ENCODE measurements around the gene FLNB.
A peak's percentile ranks its signal among the peaks of the same experiment; 100 is the strongest.

The FLNB gene

DNA sequence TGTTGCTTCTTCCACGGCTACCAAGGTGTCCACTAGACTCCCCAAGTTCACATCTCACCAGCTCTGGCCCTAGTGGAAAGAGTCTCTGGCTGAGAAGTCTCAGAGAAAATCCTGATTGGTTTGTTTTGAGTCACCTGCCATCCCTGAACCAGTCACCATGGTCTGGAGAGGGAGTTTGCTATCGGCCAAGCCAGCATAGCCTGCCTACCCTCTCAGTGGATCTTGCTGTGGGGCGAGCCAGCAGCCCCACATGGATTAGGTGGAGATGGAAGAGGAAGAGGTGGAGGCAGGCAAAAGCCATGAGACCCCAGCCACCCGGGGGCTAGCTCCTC, 48.1 kb upstream of the FLNB start:
- TF ChIP-seq, protein P1, sequence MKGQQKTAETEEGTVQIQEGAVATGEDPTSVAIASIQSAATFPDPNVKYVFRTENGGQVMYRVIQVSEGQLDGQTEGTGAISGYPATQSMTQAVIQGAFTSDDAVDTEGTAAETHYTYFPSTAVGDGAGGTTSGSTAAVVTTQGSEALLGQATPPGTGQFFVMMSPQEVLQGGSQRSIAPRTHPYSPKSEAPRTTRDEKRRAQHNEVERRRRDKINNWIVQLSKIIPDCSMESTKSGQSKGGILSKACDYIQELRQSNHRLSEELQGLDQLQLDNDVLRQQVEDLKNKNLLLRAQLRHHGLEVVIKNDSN (IDR thresholded peaks at IDR 0.05), result peak; percentile 57
- TF ChIP-seq, protein P2, sequence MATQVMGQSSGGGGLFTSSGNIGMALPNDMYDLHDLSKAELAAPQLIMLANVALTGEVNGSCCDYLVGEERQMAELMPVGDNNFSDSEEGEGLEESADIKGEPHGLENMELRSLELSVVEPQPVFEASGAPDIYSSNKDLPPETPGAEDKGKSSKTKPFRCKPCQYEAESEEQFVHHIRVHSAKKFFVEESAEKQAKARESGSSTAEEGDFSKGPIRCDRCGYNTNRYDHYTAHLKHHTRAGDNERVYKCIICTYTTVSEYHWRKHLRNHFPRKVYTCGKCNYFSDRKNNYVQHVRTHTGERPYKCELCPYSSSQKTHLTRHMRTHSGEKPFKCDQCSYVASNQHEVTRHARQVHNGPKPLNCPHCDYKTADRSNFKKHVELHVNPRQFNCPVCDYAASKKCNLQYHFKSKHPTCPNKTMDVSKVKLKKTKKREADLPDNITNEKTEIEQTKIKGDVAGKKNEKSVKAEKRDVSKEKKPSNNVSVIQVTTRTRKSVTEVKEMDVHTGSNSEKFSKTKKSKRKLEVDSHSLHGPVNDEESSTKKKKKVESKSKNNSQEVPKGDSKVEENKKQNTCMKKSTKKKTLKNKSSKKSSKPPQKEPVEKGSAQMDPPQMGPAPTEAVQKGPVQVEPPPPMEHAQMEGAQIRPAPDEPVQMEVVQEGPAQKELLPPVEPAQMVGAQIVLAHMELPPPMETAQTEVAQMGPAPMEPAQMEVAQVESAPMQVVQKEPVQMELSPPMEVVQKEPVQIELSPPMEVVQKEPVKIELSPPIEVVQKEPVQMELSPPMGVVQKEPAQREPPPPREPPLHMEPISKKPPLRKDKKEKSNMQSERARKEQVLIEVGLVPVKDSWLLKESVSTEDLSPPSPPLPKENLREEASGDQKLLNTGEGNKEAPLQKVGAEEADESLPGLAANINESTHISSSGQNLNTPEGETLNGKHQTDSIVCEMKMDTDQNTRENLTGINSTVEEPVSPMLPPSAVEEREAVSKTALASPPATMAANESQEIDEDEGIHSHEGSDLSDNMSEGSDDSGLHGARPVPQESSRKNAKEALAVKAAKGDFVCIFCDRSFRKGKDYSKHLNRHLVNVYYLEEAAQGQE (IDR thresholded peaks at IDR 0.05; ENCODE audit: low read depth), result no peak
- TF ChIP-seq TEAD4 (IDR thresholded peaks at IDR 0.05), result no peak
- no peak for TF ChIP-seq YY1 (IDR thresholded peaks at IDR 0.05; ENCODE audit: low read depth)

DNA sequence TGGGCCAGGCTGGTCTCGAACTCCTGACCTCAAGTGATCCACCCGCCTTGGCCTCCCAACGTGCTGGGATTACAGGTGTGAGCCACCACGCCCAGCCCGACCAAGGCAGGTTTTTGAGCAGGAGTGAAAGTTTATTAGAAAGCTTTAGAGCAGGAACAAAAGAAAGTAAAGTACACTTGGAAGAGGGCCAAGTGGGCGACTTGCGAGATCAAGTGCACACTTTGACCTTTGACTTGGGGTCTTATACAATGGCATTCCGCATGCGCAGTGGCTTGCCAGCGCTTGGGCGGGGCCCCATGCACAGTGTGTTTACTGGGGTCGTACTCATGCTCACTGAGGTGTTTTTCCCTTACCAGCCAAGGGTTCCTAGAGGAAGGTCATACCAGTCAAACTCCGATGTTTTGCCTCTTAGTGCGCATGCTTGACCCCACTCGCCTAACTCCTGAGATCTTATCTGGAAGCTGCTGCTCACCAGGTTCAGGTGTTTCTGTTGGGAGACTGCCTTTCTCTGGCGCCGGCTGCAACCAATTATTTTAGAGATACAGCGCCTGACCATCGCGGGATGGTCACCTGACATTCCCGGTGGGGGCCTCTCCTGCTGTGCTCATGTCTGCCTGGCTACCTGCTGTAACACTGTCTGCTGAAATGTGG, 46.9 kb upstream of the FLNB start:
- TF ChIP-seq NFIC (IDR thresholded peaks at IDR 0.05) (peak; percentile 48; the same call in 1 of the 2 replicates), YY1 (IDR thresholded peaks at IDR 0.05; ENCODE audit: low read depth) (no peak), ZBTB7A (IDR thresholded peaks at IDR 0.05; ENCODE audit: low read depth) (no peak), RAD21 (IDR thresholded peaks at IDR 0.05; ENCODE audit: low read depth) (no peak)

DNA sequence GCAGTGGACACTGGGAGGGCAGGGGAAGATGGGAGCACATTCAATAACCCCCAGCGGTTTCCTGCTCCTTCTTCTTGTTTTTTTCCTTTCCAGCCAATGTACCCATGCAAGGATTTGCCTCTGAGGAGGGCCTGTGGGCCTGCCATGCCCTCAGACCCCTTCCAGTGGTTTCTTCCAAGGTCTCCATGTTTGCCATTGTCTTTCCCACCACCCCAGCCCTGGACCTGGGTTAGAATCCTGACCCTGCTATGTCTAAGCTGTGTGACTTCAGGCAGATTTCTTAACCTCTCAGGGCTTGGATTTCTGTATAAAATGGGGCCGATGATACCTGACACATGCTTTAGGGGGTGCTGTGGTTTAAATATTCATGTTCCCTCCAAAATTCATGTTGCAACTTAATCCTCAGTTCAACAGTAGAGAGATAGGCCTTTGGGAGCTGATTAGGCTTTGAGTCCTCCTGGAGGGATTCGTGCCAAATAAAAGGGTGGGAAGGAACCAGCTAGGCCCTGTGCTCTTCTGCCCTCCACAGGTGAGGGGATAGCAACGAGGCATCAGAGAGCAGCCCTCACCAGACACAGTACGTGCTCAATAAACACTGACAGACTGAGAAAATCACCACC, 46.3 kb upstream of the FLNB start:
- TF ChIP-seq EP300 (IDR thresholded peaks at IDR 0.05; ENCODE audit: borderline replicate concordance) (no peak), RAD21 (IDR thresholded peaks at IDR 0.05; ENCODE audit: low read depth) (peak; percentile 67)

DNA sequence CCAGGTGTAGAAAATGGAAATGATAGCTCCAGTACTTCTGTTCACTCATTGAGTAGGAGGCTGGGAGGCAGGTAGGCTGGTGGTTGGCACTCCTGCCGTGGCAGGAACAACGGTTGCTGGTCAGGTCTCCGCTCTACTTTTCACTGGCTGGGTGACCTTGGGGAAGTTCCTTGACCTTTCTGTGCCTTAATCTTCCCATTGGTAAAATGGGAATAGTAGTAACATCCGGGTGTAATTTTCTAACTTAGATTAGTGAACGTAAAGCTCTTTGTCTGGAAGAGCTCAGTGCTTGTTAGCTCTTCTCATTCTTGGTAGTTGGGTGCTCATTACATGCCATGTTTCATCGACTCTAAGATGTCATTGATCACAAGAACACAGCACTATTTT, 45.8 kb upstream of the FLNB start:
- TF ChIP-seq, protein P2 (IDR thresholded peaks at IDR 0.05; ENCODE audit: low read depth), result no peak
- TF ChIP-seq TEAD4 (IDR thresholded peaks at IDR 0.05) (no peak), CREB1 (IDR thresholded peaks at IDR 0.05; ENCODE audit: low read depth) (no peak), NFIC (IDR thresholded peaks at IDR 0.05) (no peak), YY1 (IDR thresholded peaks at IDR 0.05; ENCODE audit: low read depth) (no peak), TAF1 (IDR thresholded peaks at IDR 0.05; ENCODE audit: low read depth) (no peak), EP300 (IDR thresholded peaks at IDR 0.05; ENCODE audit: borderline replicate concordance) (no peak), ZBTB7A (IDR thresholded peaks at IDR 0.05; ENCODE audit: low read depth) (no peak)
- TF ChIP-seq, protein P3, sequence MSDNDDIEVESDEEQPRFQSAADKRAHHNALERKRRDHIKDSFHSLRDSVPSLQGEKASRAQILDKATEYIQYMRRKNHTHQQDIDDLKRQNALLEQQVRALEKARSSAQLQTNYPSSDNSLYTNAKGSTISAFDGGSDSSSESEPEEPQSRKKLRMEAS (IDR thresholded peaks at IDR 0.05), result no peak

DNA sequence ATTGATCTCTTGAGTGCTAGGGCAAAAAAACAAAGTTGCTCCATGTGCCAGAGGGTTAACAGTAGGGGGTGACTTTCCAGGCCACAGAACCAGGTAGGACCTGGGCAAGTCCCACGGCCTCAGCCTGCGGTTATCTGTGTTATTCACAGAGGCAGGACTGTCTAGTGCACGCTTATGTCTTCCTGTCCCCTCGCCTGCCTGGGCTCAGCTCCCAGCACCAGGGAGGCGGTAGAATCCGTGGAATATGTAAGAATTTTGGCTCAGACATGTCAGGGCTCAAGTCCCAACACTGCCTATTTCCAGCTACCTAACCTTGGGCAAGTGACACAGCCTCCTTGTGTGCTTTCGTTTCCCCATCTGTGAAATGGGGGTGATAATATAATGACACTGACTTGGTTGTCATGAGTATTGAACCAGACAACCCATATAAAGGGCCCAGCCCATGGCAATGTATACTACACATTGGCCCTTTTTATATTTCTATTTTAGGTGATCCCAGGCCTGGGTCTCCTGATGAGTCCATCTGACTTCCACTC, 44.3 kb upstream of the FLNB start:
- TF ChIP-seq NFIC (IDR thresholded peaks at IDR 0.05) (no peak), EP300 (IDR thresholded peaks at IDR 0.05; ENCODE audit: borderline replicate concordance) (no peak), ZBTB7A (IDR thresholded peaks at IDR 0.05; ENCODE audit: low read depth) (no peak), EGR1 (IDR thresholded peaks at IDR 0.05) (no peak), CREB1 (IDR thresholded peaks at IDR 0.05; ENCODE audit: low read depth) (no peak), FOXM1 (IDR thresholded peaks at IDR 0.05; ENCODE audit: borderline replicate concordance, low read depth) (no peak), TCF12 (IDR thresholded peaks at IDR 0.05; ENCODE audit: low read depth) (no peak), RAD21 (IDR thresholded peaks at IDR 0.05; ENCODE audit: low read depth) (no peak), CEBPB (IDR thresholded peaks at IDR 0.05) (no peak), TEAD4 (IDR thresholded peaks at IDR 0.05) (no peak), TAF1 (IDR thresholded peaks at IDR 0.05; ENCODE audit: low read depth) (no peak), YY1 (IDR thresholded peaks at IDR 0.05; ENCODE audit: low read depth) (no peak)
- TF ChIP-seq, protein P1 (IDR thresholded peaks at IDR 0.05), result no peak
- TF ChIP-seq, protein P3 (IDR thresholded peaks at IDR 0.05), result no peak
- TF ChIP-seq, protein P2 (IDR thresholded peaks at IDR 0.05; ENCODE audit: low read depth), result no peak

Measured in Ishikawa (cell line).